ENCODE results near the gene XPR1. TPM values are rescaled to one million over a fixed set of nuclear protein-coding genes. Genes with fewer than 3 reads are reported as not detected.

The XPR1 gene
- total and polyA plus RNA-seq, 2 donors (not counting 3 experiments of a cell fraction or from before 2014, with no cell fraction given) = 23.9 to 26.7 TPM

- no peaks in the 10 kb centered on the region for H3K9me3 ChIP-seq (replicated peaks; ENCODE audit: control insufficient read depth, insufficient read depth, low read length)
- FAIRE-seq (peak; percentile 35), DNase-seq (ENCODE audit: low read depth, low spot score) (no peak)
- no peak overlapping the region for H3K27ac ChIP-seq (ENCODE audit: insufficient read depth, low read depth, low read length)
- TF ChIP-seq POLR2AphosphoS5 (IDR thresholded peaks at IDR 0.05; ENCODE audit: insufficient read depth, low read depth, low read length) = no peak
- H3K4me2 ChIP-seq (ENCODE audit: insufficient read depth, low read length) = no peak overlapping the region
- dilution Hi-C loops (cut with MboI; ENCODE audit: extremely low pct_ligation_motif_present, low sequenced_read_pairs) = no loop called here
- POLR2A ChIA-PET = no interaction called here
- intact Hi-C loops (cut with micrococcal nuclease) = no loop called here
- H4K20me1 ChIP-seq (replicated peaks; ENCODE audit: control insufficient read depth, extremely low read depth, insufficient read depth, low read length) = no peaks in the 10 kb centered on the region
- no peaks in the 10 kb centered on the region for H3K36me3 ChIP-seq (ENCODE audit: control insufficient read depth in 2 of 2, extremely low read depth in 1 of 2, insufficient read depth in 2 of 2, low read length in 2 of 2)
- H3K4me3 ChIP-seq (replicated peaks in 1 of 3; ENCODE audit: insufficient read depth in 1 of 3, low read depth in 1 of 3, low read length in 3 of 3) = no peak overlapping the region
- H3K9me1 ChIP-seq (replicated peaks; ENCODE audit: control insufficient read depth, extremely low read depth, insufficient read depth, low read length) = no peaks in the 10 kb centered on the region
- no peak overlapping the region for H3K9ac ChIP-seq (replicated peaks; ENCODE audit: extremely low read depth, insufficient read depth, low read length)
- H3K79me2 ChIP-seq (ENCODE audit: control insufficient read depth, insufficient read depth, low read length) = no peaks in the 10 kb centered on the region
- H2AFZ ChIP-seq (ENCODE audit: low read depth, low read length) = no peak overlapping the region
- CTCF ChIA-PET = interaction anchor here (0.6 kb wide), 1 partner anchor 279 kb away, joined by 3 read pairs; no protein-coding TSS in a partner anchor
- no peaks in the 10 kb centered on the region for H3K27me3 ChIP-seq (ENCODE audit: control insufficient read depth in 2 of 2, insufficient read depth in 2 of 2, low read length in 2 of 2)
- no TSS peak for BruUV-seq (replicated peaks)
- H3K4me1 ChIP-seq (ENCODE audit: control insufficient read depth, extremely low read depth, insufficient read depth, low read length) = no peaks in the 10 kb centered on the region
Measured at GRCh38 chr1:180845352-180845751, 213.5 kb downstream of the XPR1 start.

- Histone ChIP-seq H3K79me2 (ENCODE audit: control insufficient read depth, insufficient read depth, low read length) (no peaks in the 10 kb centered on the region), H3K4me3 (replicated peaks in 1 of 3; ENCODE audit: insufficient read depth in 1 of 3, low read depth in 1 of 3, low read length in 3 of 3) (no peak overlapping the region), H3K4me1 (ENCODE audit: control insufficient read depth, extremely low read depth, insufficient read depth, low read length) (peaks cover 4% of the 10 kb centered on the region), H2AFZ (ENCODE audit: low read depth, low read length) (no peak overlapping the region), H3K4me2 (ENCODE audit: insufficient read depth, low read length) (no peak overlapping the region), H3K27ac (ENCODE audit: insufficient read depth, low read depth, low read length) (no peak overlapping the region), H4K20me1 (replicated peaks; ENCODE audit: control insufficient read depth, extremely low read depth, insufficient read depth, low read length) (no peaks in the 10 kb centered on the region), H3K9ac (replicated peaks; ENCODE audit: extremely low read depth, insufficient read depth, low read length) (no peak overlapping the region), H3K27me3 (ENCODE audit: control insufficient read depth in 2 of 2, insufficient read depth in 2 of 2, low read length in 2 of 2) (no peaks in the 10 kb centered on the region), H3K36me3 (ENCODE audit: control insufficient read depth in 2 of 2, extremely low read depth in 1 of 2, insufficient read depth in 2 of 2, low read length in 2 of 2) (no peaks in the 10 kb centered on the region), H3K9me1 (replicated peaks; ENCODE audit: control insufficient read depth, extremely low read depth, insufficient read depth, low read length) (no peaks in the 10 kb centered on the region), H3K9me3 (replicated peaks; ENCODE audit: control insufficient read depth, insufficient read depth, low read length) (no peaks in the 10 kb centered on the region)
- intact Hi-C loops (cut with micrococcal nuclease) (no loop called here), dilution Hi-C loops (cut with MboI; ENCODE audit: extremely low pct_ligation_motif_present, low sequenced_read_pairs) (no loop called here)
- BruUV-seq (replicated peaks) = no TSS peak
- TF ChIP-seq POLR2A (IDR thresholded peaks at IDR 0.05; ENCODE audit: low read depth, low read length) = no peak
- TF ChIP-seq GATA2 (IDR thresholded peaks at IDR 0.05; ENCODE audit: insufficient read depth, insufficient read length, low read depth, low read length) = no peak
- TF ChIP-seq MAX (IDR thresholded peaks at IDR 0.05; ENCODE audit: insufficient read depth, insufficient read length) = no peak
- TF ChIP-seq JUN (IDR thresholded peaks at IDR 0.05; ENCODE audit: borderline replicate concordance, insufficient read depth, insufficient read length, low read depth) = no peak
- no peak for TF ChIP-seq FOS (IDR thresholded peaks at IDR 0.05; ENCODE audit: borderline replicate concordance, insufficient read depth, low read length)
- TF ChIP-seq POLR2AphosphoS5 (IDR thresholded peaks at IDR 0.05; ENCODE audit: insufficient read depth, low read depth, low read length) = no peak
- TF ChIP-seq MYC (IDR thresholded peaks at IDR 0.05; ENCODE audit: low read depth, low read length) = no peak
- no peak for TF ChIP-seq EZH2 (IDR thresholded peaks at IDR 0.05; ENCODE audit: borderline replicate concordance, low read depth, low read length, severe bottlenecking)
- TF ChIP-seq CTCF (IDR thresholded peaks at IDR 0.05; ENCODE audit: extremely low read depth in 1 of 2, insufficient read depth in 1 of 2, low read depth in 1 of 2, low read length in 2 of 2) = no peak
- ChIA-PET CTCF (interaction anchor here (0.7 to 0.9 kb wide), 2 partner anchors 15 to 339 kb away, joined by 3 read pairs; no protein-coding TSS in a partner anchor), POLR2A (no interaction called here)
- DNase-seq (ENCODE audit: low read depth, low spot score) (no peak), FAIRE-seq (no peak)
Measured at GRCh38 chr1:180848191-180848590, 216.4 kb downstream of the XPR1 start.

Data from endothelial cell of umbilical vein (primary cell).